IMR-90 (cell line): ENCODE data around the gene TRIM62. TPM values are rescaled to one million over a fixed set of nuclear protein-coding genes. Genes with fewer than 3 reads are reported as not detected.

ENCODE experiments used
- ATAC-seq: fragments of 200-7000 bp; cut with Tn5 transposase; 2 replicates; pipeline ENCODE4 v1.9.1; 2020; ENCODE audit warnings: low read depth, mild to moderate bottlenecking, moderate library complexity
- BruUV-seq: library from RNA; stranded (reverse); fragments of 400-500 nt; replicated peaks from 2 replicates; lab custom pipeline; 2021; lab: Mats Ljungman, UMichigan
- CTCF ChIA-PET: fragments of 300-600 bp; formaldehyde crosslinking; extraction: SDS; loops from one replicate; lab custom pipeline; 2021; ENCODE audit warnings: antibody characterized with exemption; lab: Yijun Ruan, JAX
- POLR2A ChIA-PET: fragments of 300-600 bp; sonication (Branson Sonifier 250); formaldehyde crosslinking; loops from one replicate; lab custom pipeline; 2022; ENCODE audit warnings: antibody characterized with exemption; ENCODE audit not compliant: unreplicated experiment; lab: Charles Lee
- DNase-seq: peaks from one replicate; pipeline ENCODE4 v3.0.0; 2013
- H2AFZ ChIP-seq: replicated peaks from 2 replicates; pipeline ENCODE3; 2013; ENCODE audit warnings: low read length, mild to moderate bottlenecking; ENCODE audit not compliant: poor library complexity
- H2AK5ac ChIP-seq: 2 replicates; pipeline ENCODE4 v1.6.1; 2013; ENCODE audit warnings: low read depth, low read length, inconsistent platforms
- H2AK9ac ChIP-seq: replicated peaks from 2 replicates; pipeline ENCODE3; 2013; ENCODE audit warnings: mild to moderate bottlenecking, low read depth, low read length, moderate library complexity; ENCODE audit not compliant: poor library complexity
- H2BK120ac ChIP-seq: 2 replicates; pipeline ENCODE4 v1.6.1; 2013; ENCODE audit warnings: low read depth, low read length, inconsistent platforms
- H2BK15ac ChIP-seq: 3 replicates; pipeline ENCODE4 v1.6.1; 2013; ENCODE audit warnings: low read depth, low read length, inconsistent platforms
- H2BK20ac ChIP-seq: 2 replicates; pipeline ENCODE4 v1.6.1; 2013; ENCODE audit warnings: low read depth, mild to moderate bottlenecking, inconsistent platforms, low read length, moderate library complexity
- H2BK5ac ChIP-seq: 2 replicates; pipeline ENCODE4 v1.6.1; 2013; ENCODE audit warnings: mild to moderate bottlenecking, low read depth, low read length, inconsistent platforms; ENCODE audit not compliant: poor library complexity, severe bottlenecking
- H3K14ac ChIP-seq: replicated peaks from 2 replicates; pipeline ENCODE4 v1.6.1; 2013; ENCODE audit warnings: low read depth, low read length, inconsistent platforms
- H3K18ac ChIP-seq: 2 replicates; pipeline ENCODE4 v1.6.1; 2013; ENCODE audit warnings: low read depth, low read length, control low read depth
- H3K23ac ChIP-seq: 2 replicates; pipeline ENCODE4 v1.6.1; 2013; ENCODE audit warnings: low read depth, low read length, inconsistent platforms
- H3K27ac ChIP-seq: 2 replicates; pipeline ENCODE4 v1.5.1; 2013; ENCODE audit warnings: mild to moderate bottlenecking, control low read depth, low read length; ENCODE audit not compliant: insufficient read depth
- H3K27me3 ChIP-seq: 2 replicates; pipeline ENCODE4 v1.6.1; 2013; ENCODE audit warnings: low read length; ENCODE audit not compliant: control insufficient read depth, insufficient read depth
- H3K36me3 ChIP-seq: 2 replicates; pipeline ENCODE4 v1.6.1; 2013; ENCODE audit warnings: low read length, mixed read lengths; ENCODE audit not compliant: control insufficient read depth, insufficient read depth
- H3K4ac ChIP-seq: 2 replicates; pipeline ENCODE4 v1.6.1; 2013; ENCODE audit warnings: low read depth, low read length, inconsistent platforms
- H3K4me1 ChIP-seq: 2 replicates; pipeline ENCODE4 v1.6.1; 2013; ENCODE audit warnings: low read length, mixed read lengths; ENCODE audit not compliant: control insufficient read depth, insufficient read depth
- H3K4me2 ChIP-seq: 2 replicates; pipeline ENCODE4 v1.6.1; 2013; ENCODE audit warnings: low read depth, mild to moderate bottlenecking, control low read depth, low read length, moderate library complexity
- H3K4me3 ChIP-seq: 2 replicates; pipeline ENCODE4 v1.5.1; 2013; ENCODE audit warnings: low read depth, mild to moderate bottlenecking, control low read depth, low read length, moderate library complexity; ENCODE audit not compliant: insufficient read depth
- H3K56ac ChIP-seq: 2 replicates; pipeline ENCODE4 v1.6.1; 2013; ENCODE audit warnings: low read length, inconsistent platforms; ENCODE audit not compliant: insufficient read depth; ENCODE audit errors: extremely low read depth
- H3K79me1 ChIP-seq, 2 experiments: 2 replicates each; pipeline ENCODE4 v1.6.1; 2013; ENCODE audit warnings: low read length in 2 of 2, inconsistent platforms in 1 of 2, low read depth in 1 of 2
- H3K9ac ChIP-seq: 2 replicates; pipeline ENCODE4 v1.6.1; 2013; ENCODE audit warnings: low read depth, low read length, control low read depth
- H3K9me1 ChIP-seq: 2 replicates; pipeline ENCODE4 v1.6.1; 2013; ENCODE audit warnings: low read length, inconsistent platforms; ENCODE audit not compliant: insufficient read depth
- H3K9me3 ChIP-seq: 2 replicates; pipeline ENCODE4 v1.6.1; 2013; ENCODE audit warnings: low read length; ENCODE audit not compliant: control insufficient read depth, insufficient read depth
- H4K20me1 ChIP-seq: 2 replicates; pipeline ENCODE4 v1.6.1; 2013; ENCODE audit warnings: low read length, inconsistent platforms; ENCODE audit not compliant: insufficient read depth
- H4K5ac ChIP-seq: 2 replicates; pipeline ENCODE4 v1.6.1; 2013; ENCODE audit warnings: mild to moderate bottlenecking, low read depth, low read length, control low read depth
- H4K8ac ChIP-seq, 2 experiments: 2 replicates each; pipeline ENCODE4 v1.6.1; 2013; ENCODE audit warnings: low read depth in 2 of 2, low read length in 2 of 2, control low read depth in 1 of 2, inconsistent platforms in 1 of 2
- H4K91ac ChIP-seq: 2 replicates; pipeline ENCODE4 v1.6.1; 2013; ENCODE audit warnings: low read depth, low read length, inconsistent platforms; ENCODE audit not compliant: insufficient read depth
- BHLHE40 ChIP-seq: fragments of 150-350 bp; IDR thresholded peaks from 2 replicates; pipeline ENCODE4 v1.6.1; 2016; ENCODE audit warnings: mild to moderate bottlenecking, low read depth, low read length
- CEBPB ChIP-seq: IDR thresholded peaks from 2 replicates; pipeline ENCODE4 v1.6.1; 2012; ENCODE audit warnings: low read depth, low read length, improper control_type of control experiment
- CHD1 ChIP-seq: IDR thresholded peaks from 2 replicates; pipeline ENCODE4 v1.6.1; 2012; ENCODE audit warnings: low read depth, low read length, improper control_type of control experiment
- MAFK ChIP-seq: IDR thresholded peaks from 2 replicates; pipeline ENCODE4 v1.6.1; 2012; ENCODE audit warnings: low read depth, low read length, improper control_type of control experiment
- MAZ ChIP-seq: IDR thresholded peaks from 2 replicates; pipeline ENCODE4 v1.6.1; 2012; ENCODE audit warnings: low read depth, mild to moderate bottlenecking, low read length, improper control_type of control experiment, moderate library complexity, borderline replicate concordance
- NFE2L2 ChIP-seq: fragments of 150-350 bp; IDR thresholded peaks from 2 replicates; pipeline ENCODE4 v1.6.1; 2016; ENCODE audit warnings: low read depth, mild to moderate bottlenecking, low read length
- POLR2A ChIP-seq: IDR thresholded peaks from 2 replicates; pipeline ENCODE4 v1.6.1; 2012; ENCODE audit warnings: mild to moderate bottlenecking, low read depth, low read length
- RCOR1 ChIP-seq: IDR thresholded peaks from 2 replicates; pipeline ENCODE4 v1.6.1; 2012; ENCODE audit warnings: mild to moderate bottlenecking, low read length, improper control_type of control experiment; ENCODE audit not compliant: insufficient replicate concordance
- RFX5 ChIP-seq: IDR thresholded peaks from 2 replicates; pipeline ENCODE4 v1.8.0; 2012; ENCODE audit warnings: low read depth, mild to moderate bottlenecking, low read length, moderate library complexity
- SMC3 ChIP-seq: fragments of 150-350 bp; IDR thresholded peaks from 2 replicates; pipeline ENCODE4 v1.6.1; 2016; ENCODE audit warnings: low read depth, mild to moderate bottlenecking, antibody characterized with exemption, low read length, moderate library complexity
- WGBS, 2 experiments: methylation state at CpG; one replicate each; pipeline versions ENCODE4 v1.1.5 to v1.1.7; 2013; ENCODE audit warnings: missing lambda C conversion rate in 2 of 2; ENCODE audit not compliant: insufficient read length in 1 of 2; ENCODE audit errors: extremely low coverage in 2 of 2; 5-methylcytosine and 5-hydroxymethylcytosine counted together
- dilution Hi-C: fragments of 300-500 bp; cut with HindIII; formaldehyde crosslinking; loops from one replicate; pipeline ENCODE4 v1.14.3; 2018; ENCODE audit warnings: low sequenced_read_pairs; ENCODE audit not compliant: unreplicated experiment
- in situ Hi-C: fragments of 300-500 bp; cut with MboI; formaldehyde crosslinking; loops from 3 replicates; pipeline ENCODE4 v1.14.3; 2019; ENCODE audit warnings: low sequenced_read_pairs, inconsistent platforms, mixed read lengths
- intact Hi-C: fragments of 100-400 bp; cut with micrococcal nuclease; formaldehyde crosslinking; loops from 2 replicates; pipeline ENCODE4 v1.10.0; 2022
- polyA plus RNA-seq, 3 experiments: library from polyadenylated mRNA; depleted of rRNA; stranded (reverse); fragments of >200 nt; gene quantifications; 2 replicates each; pipeline ENCODE4 v1.2.3, GENCODE V29; 2012; ENCODE audit warnings: low replicate concordance in 1 of 3
- total RNA-seq: library from RNA; depleted of rRNA; stranded (reverse); fragments of >200 nt; gene quantifications from 2 replicates; pipeline ENCODE4 v1.2.3, GENCODE V29; 2012
- TF ChIP-seq, protein P1 (sequence below): fragments of 150-350 bp; IDR thresholded peaks from 2 replicates; pipeline ENCODE4 v1.6.1; 2016; ENCODE audit warnings: low read depth, mild to moderate bottlenecking, low read length, moderate library complexity, borderline replicate concordance
- TF ChIP-seq, protein P2 (sequence below): fragments of 150-350 bp; IDR thresholded peaks from 2 replicates; pipeline ENCODE4 v1.6.1; 2017; ENCODE audit warnings: mild to moderate bottlenecking, antibody characterized with exemption, low read length, low read depth

TRIM62 gene
- total and polyA plus RNA-seq, 2 of the 4 experiments (the other 2 are of a cell fraction), result 3.0 to 11.1 TPM

DNA sequence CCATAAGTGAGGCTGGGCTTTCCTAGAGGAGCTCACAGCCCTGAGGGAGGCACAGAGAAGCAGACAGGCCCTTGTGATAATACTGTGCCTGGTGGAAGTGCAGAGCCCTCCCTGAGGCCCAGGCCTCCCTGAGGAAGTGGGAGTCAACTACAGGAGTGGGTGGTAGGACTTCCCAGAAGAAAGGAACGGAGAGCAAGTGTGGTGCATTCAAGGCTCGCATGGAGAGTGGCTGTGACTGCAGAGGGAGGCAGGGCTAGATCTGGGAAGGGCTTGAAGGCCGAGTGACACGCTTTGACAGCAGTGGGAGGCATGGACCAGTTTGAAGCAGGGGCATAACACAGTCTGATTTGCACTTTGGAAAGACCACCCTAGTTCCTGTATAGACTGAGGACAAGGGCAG lies 63.6 kb downstream of the TRIM62 start:
- WGBS, 2 experiments, result 81% methylated on average over 4 of the region's 4 CpGs; no CpG with 5 or more reads in 1 of the 2 experiments
- no peak overlapping the region for H4K5ac ChIP-seq

More for the DNA sequence above, 63.6 kb downstream of the TRIM62 start:
- in situ Hi-C loops, result no loop called here
- H3K23ac ChIP-seq, result 0 out of 2 replicates have a peak overlapping the region, but pooled peaks have one; percentile 23
- H4K91ac ChIP-seq, result no peak overlapping the region; the same call in 1 of the 2 replicates
- H2AK9ac ChIP-seq, result no peak overlapping the region
- H3K27me3 ChIP-seq, result no peaks in the 10 kb centered on the region
- no peak overlapping the region for H3K9ac ChIP-seq
- H3K14ac ChIP-seq, result no peak overlapping the region
- ChIA-PET CTCF (no interaction called here), POLR2A (no interaction called here)
- DNase-seq (no peak), ATAC-seq (no peak)
- no peak overlapping the region for H2BK5ac ChIP-seq
- H3K4me2 ChIP-seq, result no peak overlapping the region
- peaks cover 3% of the 10 kb centered on the region; the same call in 1 of the 2 replicates for H3K4me1 ChIP-seq
- BruUV-seq, result no TSS peak
- dilution Hi-C loops, result no loop called here
- peak overlapping the region; percentile 38 for H2AFZ ChIP-seq
- no peaks in the 10 kb centered on the region; the same call in 1 of the 2 replicates for H3K9me1 ChIP-seq
- H3K4me3 ChIP-seq, result no peak overlapping the region
- no peak overlapping the region for H3K4ac ChIP-seq
- no peak overlapping the region for H2BK15ac ChIP-seq
- no peaks in the 10 kb centered on the region for H4K20me1 ChIP-seq
- H4K8ac ChIP-seq, result no peak overlapping the region
- H3K56ac ChIP-seq, result no peak overlapping the region
- peak overlapping the region; percentile 30 for H2AK5ac ChIP-seq
- H3K27ac ChIP-seq, result no peak overlapping the region
- no peaks in the 10 kb centered on the region for H3K36me3 ChIP-seq
- H3K9me3 ChIP-seq, result no peaks in the 10 kb centered on the region
- TF ChIP-seq CEBPB (no peak), SMC3 (no peak), RFX5 (no peak), MAFK (no peak), CHD1 (no peak), POLR2A (no peak), MAZ (no peak), BHLHE40 (no peak), NFE2L2 (no peak), RCOR1 (no peak)
- TF ChIP-seq, protein P1, sequence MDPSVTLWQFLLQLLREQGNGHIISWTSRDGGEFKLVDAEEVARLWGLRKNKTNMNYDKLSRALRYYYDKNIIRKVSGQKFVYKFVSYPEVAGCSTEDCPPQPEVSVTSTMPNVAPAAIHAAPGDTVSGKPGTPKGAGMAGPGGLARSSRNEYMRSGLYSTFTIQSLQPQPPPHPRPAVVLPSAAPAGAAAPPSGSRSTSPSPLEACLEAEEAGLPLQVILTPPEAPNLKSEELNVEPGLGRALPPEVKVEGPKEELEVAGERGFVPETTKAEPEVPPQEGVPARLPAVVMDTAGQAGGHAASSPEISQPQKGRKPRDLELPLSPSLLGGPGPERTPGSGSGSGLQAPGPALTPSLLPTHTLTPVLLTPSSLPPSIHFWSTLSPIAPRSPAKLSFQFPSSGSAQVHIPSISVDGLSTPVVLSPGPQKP, result no peak
- TF ChIP-seq, protein P2, sequence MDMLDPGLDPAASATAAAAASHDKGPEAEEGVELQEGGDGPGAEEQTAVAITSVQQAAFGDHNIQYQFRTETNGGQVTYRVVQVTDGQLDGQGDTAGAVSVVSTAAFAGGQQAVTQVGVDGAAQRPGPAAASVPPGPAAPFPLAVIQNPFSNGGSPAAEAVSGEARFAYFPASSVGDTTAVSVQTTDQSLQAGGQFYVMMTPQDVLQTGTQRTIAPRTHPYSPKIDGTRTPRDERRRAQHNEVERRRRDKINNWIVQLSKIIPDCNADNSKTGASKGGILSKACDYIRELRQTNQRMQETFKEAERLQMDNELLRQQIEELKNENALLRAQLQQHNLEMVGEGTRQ, result no peak
- no peak overlapping the region for H3K18ac ChIP-seq
- no peak overlapping the region for H2BK20ac ChIP-seq
- intact Hi-C loops, result no loop called here
- H3K79me1 ChIP-seq, result no peaks in the 10 kb centered on the region
- no peak overlapping the region for H2BK120ac ChIP-seq
